DMS153 treated with DMSO at 0.1 percent for 48 hours (cell line): ENCODE data around the gene CTNNA3.

Experiments used
- DNase-seq: peaks from one replicate; lab custom pipeline; 2025; ENCODE audit not compliant: unreplicated experiment; lab: John Stamatoyannopoulos, UW

The CTNNA3 gene

GRCh38 chr10:66834802-66835201, 861.2 kb downstream of the CTNNA3 start:
- no peak for DNase-seq

GRCh38 chr10:66833861-66834260, 862.1 kb downstream of the CTNNA3 start:
- no peak for DNase-seq

GRCh38 chr10:66832781-66833422, 863.1 kb downstream of the CTNNA3 start:
- no peak for DNase-seq

- DNase-seq = no peak
These were observed 867.0 kb downstream of the CTNNA3 start for GRCh38 chr10:66828957-66829356.

- no peak for DNase-seq
These were observed 868.6 kb downstream of the CTNNA3 start for GRCh38 chr10:66827353-66827752.

GRCh38 chr10:66823301-66823700, 872.7 kb downstream of the CTNNA3 start:
- no peak for DNase-seq

GRCh38 chr10:66822801-66823200, 873.2 kb downstream of the CTNNA3 start:
- no peak for DNase-seq

- no peak for DNase-seq
These were observed 876.3 kb downstream of the CTNNA3 start for GRCh38 chr10:66819691-66820090.

GRCh38 chr10:66813122-66813521, 882.9 kb downstream of the CTNNA3 start:
- no peak for DNase-seq

- DNase-seq = no peak
These were observed 884.8 kb downstream of the CTNNA3 start for GRCh38 chr10:66811211-66811610.

- no peak for DNase-seq
These were observed 886.6 kb downstream of the CTNNA3 start for GRCh38 chr10:66809402-66809801.

GRCh38 chr10:66805612-66806011, 890.4 kb downstream of the CTNNA3 start:
- no peak for DNase-seq

GRCh38 chr10:66804962-66805361, 891.0 kb downstream of the CTNNA3 start:
- DNase-seq = no peak

- DNase-seq = no peak
These were observed 892.8 kb downstream of the CTNNA3 start for GRCh38 chr10:66803174-66803573.

- no peak for DNase-seq
These were observed 896.5 kb downstream of the CTNNA3 start for GRCh38 chr10:66799474-66799873.

- no peak for DNase-seq
These were observed 900.1 kb downstream of the CTNNA3 start for GRCh38 chr10:66795866-66796265.

- DNase-seq = no peak
These were observed 903.6 kb downstream of the CTNNA3 start for GRCh38 chr10:66792441-66792840.

GRCh38 chr10:66788178-66788987, 907.6 kb downstream of the CTNNA3 start:
- DNase-seq = no peak

- no peak for DNase-seq
These were observed 909.3 kb downstream of the CTNNA3 start for GRCh38 chr10:66786709-66787108.

GRCh38 chr10:66784770-66785169, 911.2 kb downstream of the CTNNA3 start:
- DNase-seq = no peak

GRCh38 chr10:66783316-66783715, 912.7 kb downstream of the CTNNA3 start:
- no peak for DNase-seq

GRCh38 chr10:66782776-66783175, 913.2 kb downstream of the CTNNA3 start:
- no peak for DNase-seq

- no peak for DNase-seq
These were observed 913.9 kb downstream of the CTNNA3 start for GRCh38 chr10:66782144-66782543.
